IMR-90 (cell line): ENCODE data around the gene CFAP161. TPM values are rescaled to one million over a fixed set of nuclear protein-coding genes. Genes with fewer than 3 reads are reported as not detected.
A peak's percentile ranks its signal among the peaks of the same experiment; 100 is the strongest.

Experiments
- ATAC-seq: fragments of 200-7000 bp; cut with Tn5 transposase; 2 replicates; pipeline ENCODE4 v1.9.1; 2020; ENCODE audit warnings: low read depth, mild to moderate bottlenecking, moderate library complexity
- BruUV-seq: library from RNA; stranded (reverse); fragments of 400-500 nt; replicated peaks from 2 replicates; lab custom pipeline; 2021; lab: Mats Ljungman, UMichigan
- CTCF ChIA-PET: fragments of 300-600 bp; formaldehyde crosslinking; extraction: SDS; loops from one replicate; lab custom pipeline; 2021; ENCODE audit warnings: antibody characterized with exemption; lab: Yijun Ruan, JAX
- POLR2A ChIA-PET: fragments of 300-600 bp; sonication (Branson Sonifier 250); formaldehyde crosslinking; loops from one replicate; lab custom pipeline; 2022; ENCODE audit warnings: antibody characterized with exemption; ENCODE audit not compliant: unreplicated experiment; lab: Charles Lee
- DNase-seq: peaks from one replicate; pipeline ENCODE4 v3.0.0; 2013
- H2AFZ ChIP-seq: replicated peaks from 2 replicates; pipeline ENCODE3; 2013; ENCODE audit warnings: low read length, mild to moderate bottlenecking; ENCODE audit not compliant: poor library complexity
- H2AK5ac ChIP-seq: 2 replicates; pipeline ENCODE4 v1.6.1; 2013; ENCODE audit warnings: low read depth, low read length, inconsistent platforms
- H2AK9ac ChIP-seq: replicated peaks from 2 replicates; pipeline ENCODE3; 2013; ENCODE audit warnings: mild to moderate bottlenecking, low read depth, low read length, moderate library complexity; ENCODE audit not compliant: poor library complexity
- H2BK120ac ChIP-seq: 2 replicates; pipeline ENCODE4 v1.6.1; 2013; ENCODE audit warnings: low read depth, low read length, inconsistent platforms
- H2BK15ac ChIP-seq: 3 replicates; pipeline ENCODE4 v1.6.1; 2013; ENCODE audit warnings: low read depth, low read length, inconsistent platforms
- H2BK20ac ChIP-seq: 2 replicates; pipeline ENCODE4 v1.6.1; 2013; ENCODE audit warnings: low read depth, mild to moderate bottlenecking, inconsistent platforms, low read length, moderate library complexity
- H2BK5ac ChIP-seq: 2 replicates; pipeline ENCODE4 v1.6.1; 2013; ENCODE audit warnings: mild to moderate bottlenecking, low read depth, low read length, inconsistent platforms; ENCODE audit not compliant: poor library complexity, severe bottlenecking
- H3K14ac ChIP-seq: replicated peaks from 2 replicates; pipeline ENCODE4 v1.6.1; 2013; ENCODE audit warnings: low read depth, low read length, inconsistent platforms
- H3K18ac ChIP-seq: 2 replicates; pipeline ENCODE4 v1.6.1; 2013; ENCODE audit warnings: low read depth, low read length, control low read depth
- H3K23ac ChIP-seq: 2 replicates; pipeline ENCODE4 v1.6.1; 2013; ENCODE audit warnings: low read depth, low read length, inconsistent platforms
- H3K27ac ChIP-seq: 2 replicates; pipeline ENCODE4 v1.5.1; 2013; ENCODE audit warnings: mild to moderate bottlenecking, control low read depth, low read length; ENCODE audit not compliant: insufficient read depth
- H3K27me3 ChIP-seq: 2 replicates; pipeline ENCODE4 v1.6.1; 2013; ENCODE audit warnings: low read length; ENCODE audit not compliant: control insufficient read depth, insufficient read depth
- H3K36me3 ChIP-seq: 2 replicates; pipeline ENCODE4 v1.6.1; 2013; ENCODE audit warnings: low read length, mixed read lengths; ENCODE audit not compliant: control insufficient read depth, insufficient read depth
- H3K4ac ChIP-seq: 2 replicates; pipeline ENCODE4 v1.6.1; 2013; ENCODE audit warnings: low read depth, low read length, inconsistent platforms
- H3K4me1 ChIP-seq: 2 replicates; pipeline ENCODE4 v1.6.1; 2013; ENCODE audit warnings: low read length, mixed read lengths; ENCODE audit not compliant: control insufficient read depth, insufficient read depth
- H3K4me2 ChIP-seq: 2 replicates; pipeline ENCODE4 v1.6.1; 2013; ENCODE audit warnings: low read depth, mild to moderate bottlenecking, control low read depth, low read length, moderate library complexity
- H3K4me3 ChIP-seq: 2 replicates; pipeline ENCODE4 v1.5.1; 2013; ENCODE audit warnings: low read depth, mild to moderate bottlenecking, control low read depth, low read length, moderate library complexity; ENCODE audit not compliant: insufficient read depth
- H3K56ac ChIP-seq: 2 replicates; pipeline ENCODE4 v1.6.1; 2013; ENCODE audit warnings: low read length, inconsistent platforms; ENCODE audit not compliant: insufficient read depth; ENCODE audit errors: extremely low read depth
- H3K79me1 ChIP-seq, 2 experiments: 2 replicates each; pipeline ENCODE4 v1.6.1; 2013; ENCODE audit warnings: low read length in 2 of 2, inconsistent platforms in 1 of 2, low read depth in 1 of 2
- H3K9ac ChIP-seq: 2 replicates; pipeline ENCODE4 v1.6.1; 2013; ENCODE audit warnings: low read depth, low read length, control low read depth
- H3K9me1 ChIP-seq: 2 replicates; pipeline ENCODE4 v1.6.1; 2013; ENCODE audit warnings: low read length, inconsistent platforms; ENCODE audit not compliant: insufficient read depth
- H3K9me3 ChIP-seq: 2 replicates; pipeline ENCODE4 v1.6.1; 2013; ENCODE audit warnings: low read length; ENCODE audit not compliant: control insufficient read depth, insufficient read depth
- H4K20me1 ChIP-seq: 2 replicates; pipeline ENCODE4 v1.6.1; 2013; ENCODE audit warnings: low read length, inconsistent platforms; ENCODE audit not compliant: insufficient read depth
- H4K5ac ChIP-seq: 2 replicates; pipeline ENCODE4 v1.6.1; 2013; ENCODE audit warnings: mild to moderate bottlenecking, low read depth, low read length, control low read depth
- H4K8ac ChIP-seq, 2 experiments: 2 replicates each; pipeline ENCODE4 v1.6.1; 2013; ENCODE audit warnings: low read depth in 2 of 2, low read length in 2 of 2, control low read depth in 1 of 2, inconsistent platforms in 1 of 2
- H4K91ac ChIP-seq: 2 replicates; pipeline ENCODE4 v1.6.1; 2013; ENCODE audit warnings: low read depth, low read length, inconsistent platforms; ENCODE audit not compliant: insufficient read depth
- BHLHE40 ChIP-seq: fragments of 150-350 bp; IDR thresholded peaks from 2 replicates; pipeline ENCODE4 v1.6.1; 2016; ENCODE audit warnings: mild to moderate bottlenecking, low read depth, low read length
- CEBPB ChIP-seq: IDR thresholded peaks from 2 replicates; pipeline ENCODE4 v1.6.1; 2012; ENCODE audit warnings: low read depth, low read length, improper control_type of control experiment
- CHD1 ChIP-seq: IDR thresholded peaks from 2 replicates; pipeline ENCODE4 v1.6.1; 2012; ENCODE audit warnings: low read depth, low read length, improper control_type of control experiment
- ELK1 ChIP-seq: fragments of 150-350 bp; IDR thresholded peaks from 2 replicates; pipeline ENCODE4 v1.6.1; 2016; ENCODE audit warnings: low read depth, mild to moderate bottlenecking, low read length, moderate library complexity, borderline replicate concordance
- FOS ChIP-seq: fragments of 150-350 bp; IDR thresholded peaks from 2 replicates; pipeline ENCODE4 v1.6.1; 2016; ENCODE audit warnings: low read depth, low read length
- MAFK ChIP-seq: IDR thresholded peaks from 2 replicates; pipeline ENCODE4 v1.6.1; 2012; ENCODE audit warnings: low read depth, low read length, improper control_type of control experiment
- MXI1 ChIP-seq: IDR thresholded peaks from 2 replicates; pipeline ENCODE4 v1.6.1; 2012; ENCODE audit warnings: low read depth, mild to moderate bottlenecking, low read length, moderate library complexity, borderline replicate concordance
- NFE2L2 ChIP-seq: fragments of 150-350 bp; IDR thresholded peaks from 2 replicates; pipeline ENCODE4 v1.6.1; 2016; ENCODE audit warnings: low read depth, mild to moderate bottlenecking, low read length
- POLR2A ChIP-seq: IDR thresholded peaks from 2 replicates; pipeline ENCODE4 v1.6.1; 2012; ENCODE audit warnings: mild to moderate bottlenecking, low read depth, low read length
- RAD21 ChIP-seq: IDR thresholded peaks from 2 replicates; pipeline ENCODE4 v1.6.1; 2012; ENCODE audit warnings: low read length, improper control_type of control experiment
- RFX5 ChIP-seq: IDR thresholded peaks from 2 replicates; pipeline ENCODE4 v1.8.0; 2012; ENCODE audit warnings: low read depth, mild to moderate bottlenecking, low read length, moderate library complexity
- SMC3 ChIP-seq: fragments of 150-350 bp; IDR thresholded peaks from 2 replicates; pipeline ENCODE4 v1.6.1; 2016; ENCODE audit warnings: low read depth, mild to moderate bottlenecking, antibody characterized with exemption, low read length, moderate library complexity
- WGBS, 2 experiments: methylation state at CpG; one replicate each; pipeline versions ENCODE4 v1.1.5 to v1.1.7; 2013; ENCODE audit warnings: missing lambda C conversion rate in 2 of 2; ENCODE audit not compliant: insufficient read length in 1 of 2; ENCODE audit errors: extremely low coverage in 2 of 2; 5-methylcytosine and 5-hydroxymethylcytosine counted together
- dilution Hi-C: fragments of 300-500 bp; cut with HindIII; formaldehyde crosslinking; loops from one replicate; pipeline ENCODE4 v1.14.3; 2018; ENCODE audit warnings: low sequenced_read_pairs; ENCODE audit not compliant: unreplicated experiment
- in situ Hi-C: fragments of 300-500 bp; cut with MboI; formaldehyde crosslinking; loops from 3 replicates; pipeline ENCODE4 v1.14.3; 2019; ENCODE audit warnings: low sequenced_read_pairs, inconsistent platforms, mixed read lengths
- intact Hi-C: fragments of 100-400 bp; cut with micrococcal nuclease; formaldehyde crosslinking; loops from 2 replicates; pipeline ENCODE4 v1.10.0; 2022
- polyA plus RNA-seq, 3 experiments: library from polyadenylated mRNA; depleted of rRNA; stranded (reverse); fragments of >200 nt; gene quantifications; 2 replicates each; pipeline ENCODE4 v1.2.3, GENCODE V29; 2012; ENCODE audit warnings: low replicate concordance in 1 of 3
- total RNA-seq: library from RNA; depleted of rRNA; stranded (reverse); fragments of >200 nt; gene quantifications from 2 replicates; pipeline ENCODE4 v1.2.3, GENCODE V29; 2012

CFAP161 gene
- total and polyA plus RNA-seq, 2 of the 4 experiments (the other 2 are of a cell fraction) = not detected

GRCh38 chr15:81166636-81167305, 32.7 kb downstream of the CFAP161 start:
- ChIA-PET POLR2A (no interaction called here), CTCF (interaction anchor here (1.9 kb wide), 1 partner anchor 100 kb away, joined by 8 read pairs; no protein-coding TSS in a partner anchor)
- BruUV-seq = no TSS peak
- dilution Hi-C loops (no loop called here), in situ Hi-C loops (no loop called here), intact Hi-C loops (no loop called here)
- no peak overlapping the region for H2AFZ ChIP-seq
- peak overlapping the region; percentile 13; the same call in 1 of the 2 replicates for H2AK5ac ChIP-seq
- H2BK120ac ChIP-seq = peak overlapping the region; percentile 76; the same call in 1 of the 2 replicates
- H3K14ac ChIP-seq = no peak overlapping the region
- no peak overlapping the region for H2AK9ac ChIP-seq
- peak overlapping the region; percentile 61; the same call in 2 of the 3 replicates for H2BK15ac ChIP-seq
- H2BK5ac ChIP-seq = no peak overlapping the region
- peak overlapping the region; percentile 61; the same call in 1 of the 2 replicates for H3K18ac ChIP-seq
- H3K4me2 ChIP-seq = no peak overlapping the region
- no peak overlapping the region for H3K27ac ChIP-seq
- TF ChIP-seq SMC3 = no peak
- TF ChIP-seq RFX5 = no peak
- no peak for TF ChIP-seq MXI1
- TF ChIP-seq FOS = no peak
- TF ChIP-seq BHLHE40 = no peak
- TF ChIP-seq RAD21 = no peak
- no peak for TF ChIP-seq NFE2L2
- TF ChIP-seq ELK1 = no peak
- no peak for TF ChIP-seq POLR2A
- no peak for TF ChIP-seq MAFK
- no peak for TF ChIP-seq CEBPB
- no peak for TF ChIP-seq CHD1
- 0 out of 2 replicates have a peak overlapping the region, but pooled peaks have one; percentile 0 for H2BK20ac ChIP-seq
- no peak overlapping the region for H3K56ac ChIP-seq
- H4K91ac ChIP-seq = no peak overlapping the region
- H3K9me3 ChIP-seq = no peaks in the 10 kb centered on the region
- no peaks in the 10 kb centered on the region for H3K27me3 ChIP-seq
- H3K4me3 ChIP-seq = no peak overlapping the region
- no CpG with 5 or more reads among the region's 3 CpGs for whole genome bisulfite sequencing, 2 experiments
- peaks cover 16% of the 10 kb centered on the region for H3K9me1 ChIP-seq
- no peak overlapping the region for H3K23ac ChIP-seq
- H3K4ac ChIP-seq = peak overlapping the region; percentile 64
- no peaks in the 10 kb centered on the region for H4K20me1 ChIP-seq
- peaks cover 16% of the 10 kb centered on the region for H3K4me1 ChIP-seq
- no peak overlapping the region for H3K9ac ChIP-seq
- ATAC-seq (no peak), DNase-seq (no peak)
- no peak overlapping the region for H4K5ac ChIP-seq
- no peaks in the 10 kb centered on the region for H3K36me3 ChIP-seq
- H4K8ac ChIP-seq = peak overlapping the region in 1 of 2 experiments; percentile 48; a peak in 1 of 4 replicates
- H3K79me1 ChIP-seq = no peaks in the 10 kb centered on the region
